Gastroesophageal sphincter (tissue), 3 donors: ENCODE results near the gene MRPL17.

Experiments used
- CTCF ChIP-seq, 4 experiments: fragments of 200-600 bp in 2 of 4; fragments of 450-650 bp in 2 of 4; sonication (generic) in 1 of 4; IDR thresholded peaks; one replicate each; pipeline ENCODE4 v1.5.1; 2017 to 2019; ENCODE audit warnings: antibody characterized with exemption in 4 of 4, mild to moderate bottlenecking in 2 of 4, moderate library complexity in 2 of 4
- EP300 ChIP-seq: sonication (generic); formaldehyde crosslinking; IDR thresholded peaks from one replicate; pipeline ENCODE4 v1.6.1; 2017; ENCODE audit warnings: antibody characterized with exemption, mild to moderate bottlenecking
- POLR2A ChIP-seq, 2 donors: fragments of 450-650 bp; IDR thresholded peaks; one replicate each; pipeline ENCODE4 v1.6.1; 2017; ENCODE audit warnings: antibody characterized with exemption in 2 of 2, mild to moderate bottlenecking in 2 of 2, moderate library complexity in 1 of 2
- POLR2AphosphoS5 ChIP-seq: sonication (generic); formaldehyde crosslinking; IDR thresholded peaks from one replicate; pipeline ENCODE4 v1.6.1; 2017; ENCODE audit warnings: antibody characterized with exemption

- TF ChIP-seq POLR2AphosphoS5 (no peak), CTCF (IDR thresholded peaks at IDR 0.05) (no peak), POLR2A (IDR thresholded peaks at IDR 0.05) (no peak), EP300 (no peak)
These were observed 35.3 kb downstream of the MRPL17 start for GRCh38 chr11:6647836-6648235.
